ENCODE measurements around the gene ADAMTS18. TPM values are rescaled to one million over a fixed set of nuclear protein-coding genes. Genes with fewer than 3 reads are reported as not detected.

Gene ADAMTS18
- total RNA-seq, 2 experiments from 2014 or later = not detected

DNA sequence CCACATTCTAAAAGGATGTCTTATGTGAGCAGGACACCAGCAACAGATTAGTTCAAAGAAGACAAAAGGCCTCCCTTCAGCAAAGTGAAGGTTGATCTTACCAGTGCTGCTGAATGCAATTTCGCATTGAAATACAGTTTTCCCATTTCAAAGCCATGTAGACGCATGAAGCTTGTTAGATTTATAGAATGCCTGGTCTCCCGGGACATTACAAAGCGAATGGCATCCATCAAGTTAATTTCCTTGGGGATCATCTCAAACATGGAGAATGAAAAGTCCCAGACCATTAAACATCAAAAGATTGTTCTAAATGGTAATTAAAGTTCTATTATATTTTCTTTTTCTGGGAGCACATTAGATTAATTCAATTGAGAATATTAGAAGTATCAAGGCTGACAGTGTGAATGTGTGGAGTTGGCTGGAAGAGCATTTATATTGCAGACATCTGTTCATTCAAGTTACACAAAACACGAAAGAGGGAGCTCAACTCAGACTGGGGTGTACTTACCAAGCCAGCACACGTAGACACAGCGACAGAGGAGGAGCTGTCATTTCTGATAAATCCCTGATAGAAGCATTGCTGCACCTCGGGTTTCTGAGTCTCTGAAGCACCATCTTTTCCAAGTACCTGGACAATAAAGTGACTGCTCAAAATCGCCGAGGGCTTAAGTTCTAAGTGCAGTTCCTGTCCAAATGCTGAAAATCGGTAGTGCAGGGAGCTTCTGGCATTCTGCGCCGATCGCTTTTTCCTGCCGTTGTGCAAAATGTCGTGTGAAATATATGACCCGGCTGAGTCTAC is 3.8 kb downstream of the ADAMTS18 start:
- ChIA-PET CTCF (no interaction called here), POLR2A (no interaction called here)
- ATAC-seq (no peak), DNase-seq (no peak)
- no peak overlapping the region for H3K4me3 Mint-ChIP-seq
- peaks cover 28% of the 10 kb centered on the region for H3K27me3 Mint-ChIP-seq
- H3K27ac Mint-ChIP-seq = no peak overlapping the region
- no peaks in the 10 kb centered on the region for H3K36me3 Mint-ChIP-seq (ENCODE audit: low read depth)
- H3K4me1 Mint-ChIP-seq (ENCODE audit: low read depth) = no peaks in the 10 kb centered on the region
- TF ChIP-seq, protein P1, sequence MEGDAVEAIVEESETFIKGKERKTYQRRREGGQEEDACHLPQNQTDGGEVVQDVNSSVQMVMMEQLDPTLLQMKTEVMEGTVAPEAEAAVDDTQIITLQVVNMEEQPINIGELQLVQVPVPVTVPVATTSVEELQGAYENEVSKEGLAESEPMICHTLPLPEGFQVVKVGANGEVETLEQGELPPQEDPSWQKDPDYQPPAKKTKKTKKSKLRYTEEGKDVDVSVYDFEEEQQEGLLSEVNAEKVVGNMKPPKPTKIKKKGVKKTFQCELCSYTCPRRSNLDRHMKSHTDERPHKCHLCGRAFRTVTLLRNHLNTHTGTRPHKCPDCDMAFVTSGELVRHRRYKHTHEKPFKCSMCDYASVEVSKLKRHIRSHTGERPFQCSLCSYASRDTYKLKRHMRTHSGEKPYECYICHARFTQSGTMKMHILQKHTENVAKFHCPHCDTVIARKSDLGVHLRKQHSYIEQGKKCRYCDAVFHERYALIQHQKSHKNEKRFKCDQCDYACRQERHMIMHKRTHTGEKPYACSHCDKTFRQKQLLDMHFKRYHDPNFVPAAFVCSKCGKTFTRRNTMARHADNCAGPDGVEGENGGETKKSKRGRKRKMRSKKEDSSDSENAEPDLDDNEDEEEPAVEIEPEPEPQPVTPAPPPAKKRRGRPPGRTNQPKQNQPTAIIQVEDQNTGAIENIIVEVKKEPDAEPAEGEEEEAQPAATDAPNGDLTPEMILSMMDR (IDR thresholded peaks at IDR 0.05) = no peak
- intact Hi-C loops (cut with micrococcal nuclease) = no loop called here
- no peaks in the 10 kb centered on the region for H3K9me3 Mint-ChIP-seq

DNA sequence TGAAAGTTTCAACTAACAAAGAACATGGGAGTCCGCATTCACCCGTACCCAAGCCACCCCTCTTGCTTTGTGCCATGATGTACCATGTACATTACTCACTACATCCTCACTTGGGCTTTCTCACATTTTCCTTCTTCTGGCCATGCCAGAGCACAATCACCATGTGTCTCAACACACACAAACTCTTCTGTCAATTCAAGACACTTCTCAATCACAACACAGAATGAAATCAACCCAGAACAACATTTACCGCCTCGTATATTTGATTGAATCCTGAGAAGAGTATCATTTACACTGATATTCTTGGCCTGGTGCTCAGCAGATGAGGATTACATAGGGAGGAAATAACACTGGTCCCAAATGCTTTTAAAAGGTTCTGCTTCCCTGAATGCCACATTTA is 4.5 kb downstream of the ADAMTS18 start:
- TF ChIP-seq, protein P1 (IDR thresholded peaks at IDR 0.05) = no peak
- Mint-ChIP-seq H3K4me3 (no peak overlapping the region), H3K27me3 (peaks cover 21% of the 10 kb centered on the region), H3K36me3 (ENCODE audit: low read depth) (no peaks in the 10 kb centered on the region), H3K27ac (no peak overlapping the region), H3K4me1 (ENCODE audit: low read depth) (no peaks in the 10 kb centered on the region), H3K9me3 (no peaks in the 10 kb centered on the region)
- DNase-seq = no peak
- intact Hi-C loops (cut with micrococcal nuclease) = no loop called here
- ChIA-PET POLR2A (no interaction called here), CTCF (no interaction called here)
- ATAC-seq = no peak

DNA sequence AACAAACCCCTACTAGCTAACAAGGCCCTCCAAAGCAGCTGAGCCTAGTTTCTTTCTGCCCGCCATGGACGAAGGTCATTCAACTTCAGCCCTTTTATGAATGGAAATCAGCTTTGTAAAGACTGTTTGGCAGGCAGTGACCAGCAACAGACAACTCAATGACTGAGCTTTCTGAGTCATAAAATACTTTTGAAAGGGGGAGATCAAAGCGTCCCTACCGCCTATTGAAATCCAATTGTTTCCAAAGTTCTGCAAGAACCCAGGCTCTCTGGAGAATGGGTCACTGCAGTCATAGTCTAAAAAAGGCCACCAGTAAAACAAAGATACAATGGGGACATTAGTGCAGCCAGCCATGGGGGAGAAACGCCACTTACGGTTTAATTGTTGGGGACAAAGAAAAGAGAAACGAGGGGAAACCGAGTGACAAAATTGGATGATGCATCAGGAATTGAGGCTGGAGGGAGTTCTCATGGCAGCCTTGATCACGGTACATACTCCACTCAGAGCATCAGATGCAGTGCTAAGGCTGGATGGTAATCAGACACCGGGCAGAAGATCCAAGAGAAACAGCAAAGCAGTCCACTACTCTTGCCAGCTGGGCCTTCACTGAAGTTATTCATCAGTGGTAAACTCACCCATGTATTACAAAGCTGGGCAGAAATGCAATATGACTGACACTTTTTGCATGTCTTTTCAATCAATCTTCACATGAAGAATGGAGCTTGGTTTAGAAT is 9.8 kb downstream of the ADAMTS18 start:
- Mint-ChIP-seq H3K27me3 (peaks cover 3% of the 10 kb centered on the region), H3K9me3 (no peaks in the 10 kb centered on the region), H3K27ac (no peak overlapping the region), H3K4me1 (ENCODE audit: low read depth) (no peaks in the 10 kb centered on the region), H3K4me3 (no peak overlapping the region), H3K36me3 (ENCODE audit: low read depth) (no peaks in the 10 kb centered on the region)
- CTCF ChIA-PET = no interaction called here
- ATAC-seq (no peak), DNase-seq (no peak)
- TF ChIP-seq, protein P1 (IDR thresholded peaks at IDR 0.05) = no peak
- intact Hi-C loops (cut with micrococcal nuclease) = no loop called here
- POLR2A ChIA-PET = no interaction called here

DNA sequence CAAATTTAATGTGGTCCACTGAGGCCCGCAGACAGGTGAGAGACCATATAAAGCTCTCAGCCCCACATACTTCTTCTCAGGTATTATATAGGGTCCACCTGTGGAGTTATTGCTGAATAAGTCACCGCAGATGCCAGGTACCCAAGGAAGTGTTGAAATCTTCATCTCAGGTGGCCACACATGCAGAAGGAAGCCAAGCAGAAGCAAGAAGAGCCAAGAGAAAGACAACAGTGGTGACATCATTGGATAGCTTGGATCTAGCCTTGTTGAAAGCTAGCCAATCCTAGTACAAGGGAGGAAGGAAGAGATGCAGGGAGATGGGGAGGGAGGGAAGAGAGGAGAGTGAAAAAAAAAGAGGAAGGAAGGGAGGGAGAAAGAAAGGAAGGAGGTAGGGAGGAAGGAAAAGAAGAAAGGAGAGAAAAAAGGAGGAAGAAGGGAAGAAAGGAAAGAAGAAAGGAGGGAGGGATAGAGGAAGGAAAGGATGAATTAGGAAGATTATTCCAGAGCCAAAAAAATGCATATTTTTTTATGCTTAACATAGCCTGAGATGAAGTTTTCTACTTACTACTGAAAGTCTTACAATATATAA is 12.5 kb downstream of the ADAMTS18 start:
- DNase-seq = no peak
- POLR2A ChIA-PET = no interaction called here
- Mint-ChIP-seq H3K27me3 (peaks cover 2% of the 10 kb centered on the region), H3K4me3 (no peak overlapping the region), H3K9me3 (no peaks in the 10 kb centered on the region), H3K4me1 (ENCODE audit: low read depth) (no peaks in the 10 kb centered on the region), H3K36me3 (ENCODE audit: low read depth) (no peaks in the 10 kb centered on the region), H3K27ac (no peak overlapping the region)
- ATAC-seq = no peak
- intact Hi-C loops (cut with micrococcal nuclease) = no loop called here
- TF ChIP-seq, protein P1 (IDR thresholded peaks at IDR 0.05) = no peak
- CTCF ChIA-PET = no interaction called here

DNA sequence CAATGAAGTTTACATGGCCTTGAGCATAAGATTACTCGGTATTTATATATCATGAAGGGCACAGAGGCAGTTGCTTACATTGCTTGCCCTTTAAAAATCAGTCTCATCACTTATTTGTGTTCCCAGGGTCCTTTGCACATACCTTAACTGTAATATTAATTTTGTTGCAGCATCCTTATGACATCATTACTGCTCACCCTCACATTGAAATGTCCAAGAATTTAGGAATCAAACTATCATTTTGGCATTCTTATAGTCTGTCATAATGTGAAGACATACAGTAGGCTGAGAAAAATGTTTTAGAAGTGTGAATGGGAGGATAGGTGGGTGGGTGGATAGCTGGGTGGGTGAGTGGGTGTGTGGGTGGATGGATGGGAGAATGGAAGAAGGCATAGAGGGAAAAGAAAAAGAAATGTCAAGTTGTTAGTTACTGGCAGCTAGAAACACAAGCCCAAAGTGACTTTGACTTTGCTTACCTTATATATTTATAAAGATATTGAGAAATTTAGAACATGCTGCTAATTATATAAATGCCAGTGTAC is 17.8 kb downstream of the ADAMTS18 start:
- ATAC-seq (no peak), DNase-seq (no peak)
- H3K9me3 Mint-ChIP-seq = peaks cover 3% of the 10 kb centered on the region
- no peaks in the 10 kb centered on the region for H3K4me1 Mint-ChIP-seq (ENCODE audit: low read depth)
- H3K36me3 Mint-ChIP-seq (ENCODE audit: low read depth) = no peaks in the 10 kb centered on the region
- peaks cover 2% of the 10 kb centered on the region for H3K27me3 Mint-ChIP-seq
- ChIA-PET POLR2A (no interaction called here), CTCF (no interaction called here)
- TF ChIP-seq, protein P1 (IDR thresholded peaks at IDR 0.05) = no peak
- intact Hi-C loops (cut with micrococcal nuclease) = no loop called here
- no peak overlapping the region for H3K27ac Mint-ChIP-seq
- H3K4me3 Mint-ChIP-seq = no peak overlapping the region

Measured in activated CD8-positive, alpha-beta T cell treated with anti-CD3 and anti-CD28 coated beads for 36 hours (primary cell).